Measurements from ENCODE around the gene CHST7.

CHST7 gene

GRCh38 chrX:46573892-46574773 is 568 bp downstream of the CHST7 start:
- peak; percentile 53 for DNase-seq

GRCh38 chrX:46574774-46575381 is 1.3 kb downstream of the CHST7 start:
- DNase-seq = peak; percentile 31

- DNase-seq = no peak
Measured at GRCh38 chrX:46575586-46575985, 2.0 kb downstream of the CHST7 start.

GRCh38 chrX:46575991-46576392 is 2.4 kb downstream of the CHST7 start:
- no peak for DNase-seq

GRCh38 chrX:46576458-46576857 is 2.9 kb downstream of the CHST7 start:
- no peak for DNase-seq

- DNase-seq = no peak
Measured at GRCh38 chrX:46577221-46578005, 3.8 kb downstream of the CHST7 start.

- no peak for DNase-seq
Measured at GRCh38 chrX:46579250-46579649, 5.7 kb downstream of the CHST7 start.

GRCh38 chrX:46580613-46581012 is 7.0 kb downstream of the CHST7 start:
- no peak for DNase-seq

- DNase-seq = no peak
Measured at GRCh38 chrX:46582325-46582724, 8.8 kb downstream of the CHST7 start.

GRCh38 chrX:46582966-46583365 is 9.4 kb downstream of the CHST7 start:
- DNase-seq = no peak

- DNase-seq = no peak
Measured at GRCh38 chrX:46584736-46585135, 11.2 kb downstream of the CHST7 start.

- no peak for DNase-seq
Measured at GRCh38 chrX:46587158-46587557, 13.6 kb downstream of the CHST7 start.

GRCh38 chrX:46587753-46588171 is 14.2 kb downstream of the CHST7 start:
- DNase-seq = no peak

- peak; percentile 21 for DNase-seq
Measured at GRCh38 chrX:46588263-46588662, 14.7 kb downstream of the CHST7 start.

GRCh38 chrX:46589977-46590723 is 16.6 kb downstream of the CHST7 start:
- no peak for DNase-seq

GRCh38 chrX:46595084-46595483 is 21.5 kb downstream of the CHST7 start:
- no peak for DNase-seq

- no peak for DNase-seq
Measured at GRCh38 chrX:46597208-46597607, 23.6 kb downstream of the CHST7 start.

GRCh38 chrX:46597771-46598170 is 24.2 kb downstream of the CHST7 start:
- no peak for DNase-seq

GRCh38 chrX:46599051-46599560 is 25.5 kb downstream of the CHST7 start:
- no peak for DNase-seq

GRCh38 chrX:46601283-46601682 is 27.7 kb downstream of the CHST7 start:
- no peak for DNase-seq

- no peak for DNase-seq
Measured at GRCh38 chrX:46602468-46603102, 29.0 kb downstream of the CHST7 start.

GRCh38 chrX:46607916-46608315 is 34.4 kb downstream of the CHST7 start:
- no peak for DNase-seq
